ENCODE measurements around the gene CT45A5. TPM values are rescaled to one million over a fixed set of nuclear protein-coding genes. Genes with fewer than 3 reads are reported as not detected.

CT45A5 gene
- total and polyA plus RNA-seq, 2 experiments from 2014 or later, result not detected

Other genes starting within 250 kb of the CT45A5 start
- not detected in 2 replicates for gene CT45A1, start 71.9 kb downstream of the CT45A5 start, total RNA-seq
- gene CT45A1, start 71.9 kb downstream of the CT45A5 start, polyA plus RNA-seq, result not detected in 2 replicates
- gene CT45A3, start 17.3 kb downstream of the CT45A5 start, total RNA-seq, result not detected in 2 replicates
- not detected in 2 replicates for gene CT45A3, start 17.3 kb downstream of the CT45A5 start, polyA plus RNA-seq
- gene CT45A6, start 17.3 kb upstream of the CT45A5 start, total RNA-seq, result not detected in 2 replicates
- not detected in 2 replicates for gene CT45A6, start 17.3 kb upstream of the CT45A5 start, polyA plus RNA-seq
- not detected in 2 replicates for gene CT45A2, start 34.5 kb upstream of the CT45A5 start, total RNA-seq
- not detected in 2 replicates for gene CT45A2, start 34.5 kb upstream of the CT45A5 start, polyA plus RNA-seq
- gene CT45A7, start 51.8 kb upstream of the CT45A5 start, total RNA-seq, result not detected in 2 replicates
- gene CT45A7, start 51.8 kb upstream of the CT45A5 start, polyA plus RNA-seq, result not detected in 2 replicates
- gene CT45A8, start 69.0 kb upstream of the CT45A5 start, total RNA-seq, result not detected in 2 replicates
- not detected in 2 replicates for gene CT45A8, start 69.0 kb upstream of the CT45A5 start, polyA plus RNA-seq
- gene CT45A9, start 86.3 kb upstream of the CT45A5 start, total RNA-seq, result not detected in 2 replicates
- not detected in 2 replicates for gene CT45A9, start 86.3 kb upstream of the CT45A5 start, polyA plus RNA-seq
- not detected in 2 replicates for gene CT45A10, start 107.9 kb upstream of the CT45A5 start, total RNA-seq
- gene CT45A10, start 107.9 kb upstream of the CT45A5 start, polyA plus RNA-seq, result not detected in 2 replicates
- not detected in 2 replicates for gene SAGE1, start 108.2 kb upstream of the CT45A5 start, total RNA-seq
- not detected in 2 replicates for gene SAGE1, start 108.2 kb upstream of the CT45A5 start, polyA plus RNA-seq
- 8.3 and 8.5 TPM in 2 replicates for gene MMGT1, start 188.5 kb upstream of the CT45A5 start, total RNA-seq
- gene MMGT1, start 188.5 kb upstream of the CT45A5 start, polyA plus RNA-seq, result 9.5 and 10.5 TPM in 2 replicates
- 12.0 and 13.2 TPM in 2 replicates for gene SLC9A6, start 199.9 kb upstream of the CT45A5 start, total RNA-seq
- 11.8 and 12.3 TPM in 2 replicates for gene SLC9A6, start 199.9 kb upstream of the CT45A5 start, polyA plus RNA-seq